Subcutaneous adipose tissue (tissue), 4 donors: ENCODE measurements around the gene TBRG4. TPM values are rescaled to one million over a fixed set of nuclear protein-coding genes. Genes with fewer than 3 reads are reported as not detected.

ENCODE experiments used
- CTCF ChIP-seq: fragments of 450-650 bp; IDR thresholded peaks from one replicate; pipeline ENCODE4 v1.5.1; 2016; ENCODE audit warnings: low read depth, mild to moderate bottlenecking, control low read depth, antibody characterized with exemption, moderate library complexity
- total RNA-seq, 4 donors: library from RNA; depleted of rRNA; stranded (reverse); fragments of >200 nt; gene quantifications; one replicate each; pipeline ENCODE4 v1.1.0, GENCODE V29; 2016

The TBRG4 gene
- total RNA-seq, 4 donors from 2014 or later: 33.1 to 47.5 (median 37.7) TPM

- no peak for TF ChIP-seq CTCF
Measured at GRCh38 chr7:45112648-45113047, 1.2 kb upstream of the TBRG4 start.

GRCh38 chr7:45108863-45109262 is 2.6 kb downstream of the TBRG4 start:
- TF ChIP-seq CTCF: no peak

- no peak for TF ChIP-seq CTCF
Measured at GRCh38 chr7:45107356-45107755, 4.1 kb downstream of the TBRG4 start.

- no peak for TF ChIP-seq CTCF
Measured at GRCh38 chr7:45106820-45107219, 4.7 kb downstream of the TBRG4 start.

- no peak for TF ChIP-seq CTCF
Measured at GRCh38 chr7:45105588-45106188, 5.8 kb downstream of the TBRG4 start.

- no peak for TF ChIP-seq CTCF
Measured at GRCh38 chr7:45104844-45105587, 6.5 kb downstream of the TBRG4 start.

GRCh38 chr7:45103958-45104843 is 7.3 kb downstream of the TBRG4 start:
- no peak for TF ChIP-seq CTCF
